Osteocyte (in vitro differentiated cells): ENCODE measurements around the gene MMP13. TPM values are rescaled to one million over a fixed set of nuclear protein-coding genes. Genes with fewer than 3 reads are reported as not detected.
A peak's percentile ranks its signal among the peaks of the same experiment; 100 is the strongest.

Experiments used
- DNase-seq: peaks from one replicate; pipeline ENCODE4 v3.0.0; 2021; ENCODE audit warnings: mixed read lengths; ENCODE audit not compliant: unreplicated experiment; ENCODE audit errors: extremely low spot score
- H3K27ac Mint-ChIP-seq: one replicate; pipeline ENCODE4 v1.8.0; 2021; ENCODE audit warnings: mild to moderate bottlenecking, mixed read lengths; ENCODE audit not compliant: unreplicated experiment
- H3K27me3 Mint-ChIP-seq: one replicate; pipeline ENCODE4 v1.8.0; 2021; ENCODE audit warnings: mixed read lengths; ENCODE audit not compliant: unreplicated experiment
- H3K36me3 Mint-ChIP-seq: one replicate; pipeline ENCODE4 v1.8.0; 2021; ENCODE audit warnings: mixed read lengths; ENCODE audit not compliant: unreplicated experiment
- H3K4me1 Mint-ChIP-seq: one replicate; pipeline ENCODE4 v1.8.0; 2021; ENCODE audit warnings: mixed read lengths; ENCODE audit not compliant: unreplicated experiment
- H3K4me3 Mint-ChIP-seq: one replicate; pipeline ENCODE4 v1.8.0; 2021; ENCODE audit warnings: mild to moderate bottlenecking, moderate library complexity, mixed read lengths; ENCODE audit not compliant: unreplicated experiment
- H3K9me3 Mint-ChIP-seq: one replicate; pipeline ENCODE4 v1.8.0; 2021; ENCODE audit warnings: mixed read lengths; ENCODE audit not compliant: unreplicated experiment
- CTCF ChIP-seq: fragments of 200-600 bp; sonication (generic); IDR thresholded peaks from 2 replicates; pipeline ENCODE4 v1.5.0; 2021; ENCODE audit warnings: antibody characterized with exemption, mild to moderate bottlenecking, moderate library complexity
- total RNA-seq: library from RNA; stranded (reverse); gene quantifications from 2 replicates; pipeline ENCODE4 v1.2.1, GENCODE V29; 2021

Gene MMP13
- total RNA-seq, 1 donor from 2014 or later: 0.21 TPM

GRCh38 chr11:102940714-102941588 is 14.6 kb downstream of the MMP13 start:
- H3K4me3 Mint-ChIP-seq: no peak overlapping the region

GRCh38 chr11:102936864-102937509 is 18.5 kb downstream of the MMP13 start:
- H3K36me3 Mint-ChIP-seq: no peaks in the 10 kb centered on the region
- H3K4me3 Mint-ChIP-seq: no peak overlapping the region
- no peak for TF ChIP-seq CTCF
- H3K9me3 Mint-ChIP-seq: no peaks in the 10 kb centered on the region
- peaks cover 4% of the 10 kb centered on the region for H3K4me1 Mint-ChIP-seq
- no peak for DNase-seq
- no peaks in the 10 kb centered on the region for H3K27me3 Mint-ChIP-seq
- no peak overlapping the region for H3K27ac Mint-ChIP-seq

More at GRCh38 chr11:102940714-102941588, 14.6 kb downstream of the MMP13 start:
- H3K36me3 Mint-ChIP-seq: no peaks in the 10 kb centered on the region
- no peaks in the 10 kb centered on the region for H3K9me3 Mint-ChIP-seq
- H3K27ac Mint-ChIP-seq: no peak overlapping the region
- DNase-seq: no peak
- H3K27me3 Mint-ChIP-seq: no peaks in the 10 kb centered on the region
- peak; percentile 82 for TF ChIP-seq CTCF
- H3K4me1 Mint-ChIP-seq: peaks cover 4% of the 10 kb centered on the region

- H3K4me1 Mint-ChIP-seq: no peaks in the 10 kb centered on the region
- H3K27me3 Mint-ChIP-seq: peaks cover 8% of the 10 kb centered on the region
- no peaks in the 10 kb centered on the region for H3K36me3 Mint-ChIP-seq
- TF ChIP-seq CTCF: no peak
- no peak for DNase-seq
- no peaks in the 10 kb centered on the region for H3K9me3 Mint-ChIP-seq
- no peak overlapping the region for H3K4me3 Mint-ChIP-seq
- no peak overlapping the region for H3K27ac Mint-ChIP-seq
Observed at GRCh38 chr11:102935514-102935913, 20.0 kb downstream of the MMP13 start.

GRCh38 chr11:102934735-102935134 is 20.8 kb downstream of the MMP13 start:
- no peaks in the 10 kb centered on the region for H3K9me3 Mint-ChIP-seq
- DNase-seq: no peak
- no peak overlapping the region for H3K4me3 Mint-ChIP-seq
- no peak for TF ChIP-seq CTCF
- H3K36me3 Mint-ChIP-seq: no peaks in the 10 kb centered on the region
- peaks cover 12% of the 10 kb centered on the region for H3K27me3 Mint-ChIP-seq
- no peaks in the 10 kb centered on the region for H3K4me1 Mint-ChIP-seq
- no peak overlapping the region for H3K27ac Mint-ChIP-seq

- Mint-ChIP-seq H3K27ac (no peak overlapping the region), H3K4me3 (no peak overlapping the region), H3K9me3 (no peaks in the 10 kb centered on the region), H3K4me1 (no peaks in the 10 kb centered on the region), H3K27me3 (peaks cover 12% of the 10 kb centered on the region), H3K36me3 (no peaks in the 10 kb centered on the region)
- no peak for TF ChIP-seq CTCF
- DNase-seq: no peak
Observed at GRCh38 chr11:102933627-102934026, 21.9 kb downstream of the MMP13 start.
